Measurements from ENCODE around the gene SLC13A3.

The SLC13A3 gene

DNA sequence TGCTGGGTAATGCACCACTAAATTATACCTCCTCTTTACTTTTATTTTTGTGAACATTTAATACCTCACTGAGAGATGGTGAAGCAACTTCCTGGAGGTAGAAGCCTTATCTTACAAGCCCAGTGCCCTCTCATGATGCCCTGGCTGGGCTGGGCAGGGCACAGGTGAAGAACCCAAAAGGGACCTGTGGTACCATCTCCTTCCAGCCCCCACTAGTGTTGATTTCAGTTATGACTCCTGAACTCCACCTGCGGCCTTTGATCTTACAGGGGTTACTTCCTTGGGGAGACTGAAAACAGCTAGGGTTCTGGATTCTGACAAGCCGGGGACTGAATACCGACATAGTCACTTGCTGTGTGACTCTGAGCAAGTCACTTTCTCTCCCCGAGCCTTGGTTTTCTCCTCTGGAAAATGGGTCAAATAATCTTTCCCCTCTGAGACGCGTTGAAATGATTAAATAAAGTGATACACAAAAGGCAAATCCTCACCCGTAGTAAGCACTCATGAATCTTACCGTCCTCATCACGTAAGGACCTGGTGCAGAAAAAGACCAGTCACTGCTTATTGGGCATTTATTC, 1.2 kb downstream of the SLC13A3 start:
- no peak for DNase-seq

DNA sequence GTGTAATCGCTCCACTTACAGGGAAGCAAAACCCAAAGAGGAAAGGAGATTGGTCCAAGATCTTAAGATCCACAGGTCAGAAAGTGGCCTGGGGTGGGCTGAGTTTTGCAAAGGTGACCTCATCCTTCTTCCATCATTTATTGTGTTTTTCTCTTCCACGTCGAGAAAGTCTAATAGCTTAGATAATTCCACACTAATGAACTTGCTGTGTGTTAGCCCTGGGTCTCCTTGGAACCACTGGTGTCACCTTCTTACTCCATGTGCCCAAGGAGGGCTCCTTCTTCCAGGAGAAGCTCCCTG, 1.7 kb downstream of the SLC13A3 start:
- no peak for DNase-seq

DNA sequence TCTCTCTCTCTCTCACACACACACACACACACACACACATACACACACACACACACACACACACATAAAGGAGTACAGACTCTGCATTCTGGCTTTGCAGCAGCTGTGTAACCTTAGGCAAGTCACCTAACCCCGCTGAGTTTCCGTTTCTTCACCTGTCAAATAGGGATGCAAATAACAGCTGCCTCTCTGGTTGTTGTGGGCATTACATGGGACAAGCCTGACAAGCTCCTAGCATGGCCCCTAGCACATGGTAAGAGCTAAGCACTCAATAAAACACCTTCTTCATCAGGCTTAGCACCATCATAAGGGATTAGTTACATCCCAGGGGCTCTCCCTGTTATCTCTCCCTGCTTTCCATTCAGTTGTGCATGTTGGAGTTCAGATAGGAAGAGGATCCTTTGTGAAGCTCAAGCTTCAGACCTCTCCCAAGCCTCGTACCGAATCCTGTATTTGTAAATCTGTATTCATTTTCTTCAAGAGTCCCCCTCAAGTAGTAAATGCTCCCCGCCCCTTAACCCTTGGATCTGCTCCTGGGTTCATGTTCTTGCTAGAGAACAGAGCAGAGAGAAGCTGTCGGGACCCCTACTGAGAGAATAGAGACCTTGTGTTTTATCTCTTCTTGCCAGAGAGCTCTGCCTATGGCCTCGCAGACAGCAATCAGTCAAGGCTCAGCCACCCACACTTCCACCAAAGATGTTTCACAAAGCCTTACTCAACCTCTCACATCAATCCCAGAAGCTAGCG, 2.2 kb downstream of the SLC13A3 start:
- DNase-seq, result no peak

DNA sequence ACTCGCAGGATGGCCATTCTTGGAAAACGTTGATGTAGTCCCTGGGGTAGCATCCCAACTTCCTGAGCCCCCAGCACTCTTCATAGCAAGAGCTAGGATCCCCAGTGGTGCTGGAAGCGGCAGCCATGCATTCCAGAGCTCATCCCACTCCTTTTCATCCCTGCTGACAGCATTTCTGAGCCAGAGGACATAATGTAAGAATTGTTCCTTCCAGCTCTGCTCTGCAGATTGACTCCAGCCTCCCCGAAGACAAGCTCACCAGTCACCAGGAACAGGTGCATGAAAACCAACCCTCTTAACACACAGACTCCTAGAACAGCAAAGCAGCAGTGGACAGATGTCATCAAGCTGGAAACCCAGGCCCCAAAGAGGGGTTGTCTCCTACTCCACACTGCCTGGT, 3.8 kb downstream of the SLC13A3 start:
- no peak for DNase-seq

DNA sequence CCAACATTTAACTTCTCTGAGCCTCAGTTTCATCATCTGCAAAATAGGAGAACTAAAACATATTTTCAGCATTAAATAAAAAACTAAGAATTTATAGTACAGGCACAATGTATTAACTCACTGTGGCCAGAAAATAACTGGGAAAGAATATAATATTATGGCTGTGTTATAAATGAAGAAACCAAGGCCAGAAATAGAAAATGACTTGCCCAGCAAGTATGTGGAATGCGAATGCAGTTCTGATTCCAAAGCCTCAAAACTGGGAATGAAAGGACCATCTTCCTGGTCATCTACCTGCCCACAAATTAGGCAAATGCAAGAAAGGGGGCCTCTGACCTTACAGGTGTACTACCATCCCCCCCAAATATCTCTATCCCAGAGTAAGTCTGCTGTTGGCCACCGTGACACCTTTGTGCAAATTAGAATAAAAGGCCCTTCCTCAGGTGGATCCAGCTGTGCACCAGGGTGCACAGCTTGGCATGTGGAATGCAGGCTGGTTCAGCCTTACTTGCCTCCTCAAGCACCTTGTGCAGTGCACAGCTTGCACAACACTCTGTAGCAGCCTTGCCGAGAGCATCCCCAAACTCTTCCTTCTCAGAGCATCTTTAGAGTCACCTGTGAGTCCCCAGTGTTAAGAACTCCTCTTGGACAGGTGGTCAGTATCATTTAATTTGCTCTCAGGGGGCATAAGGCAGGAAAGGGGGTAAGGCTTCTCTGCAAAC, 4.4 kb downstream of the SLC13A3 start:
- no peak for DNase-seq

DNA sequence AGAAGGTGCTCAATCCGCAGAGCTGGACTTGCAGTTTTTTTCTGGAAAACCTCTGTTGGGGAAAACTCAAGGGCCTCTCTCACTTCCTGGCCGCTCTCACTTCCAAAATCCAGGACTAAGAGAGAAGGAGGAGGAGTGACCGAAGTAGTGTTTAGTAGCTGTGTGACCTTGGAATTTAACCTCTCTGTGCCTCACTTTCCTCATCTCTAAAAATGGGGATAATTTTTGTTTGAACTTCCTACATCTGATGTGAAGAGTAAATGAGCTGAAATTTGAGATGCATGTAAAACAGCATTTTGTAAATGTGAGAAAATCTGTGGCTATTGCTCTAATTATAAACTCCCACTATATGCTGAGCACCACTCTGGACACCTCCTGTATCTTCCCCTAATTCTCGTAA, 5.1 kb downstream of the SLC13A3 start:
- no peak for DNase-seq

DNA sequence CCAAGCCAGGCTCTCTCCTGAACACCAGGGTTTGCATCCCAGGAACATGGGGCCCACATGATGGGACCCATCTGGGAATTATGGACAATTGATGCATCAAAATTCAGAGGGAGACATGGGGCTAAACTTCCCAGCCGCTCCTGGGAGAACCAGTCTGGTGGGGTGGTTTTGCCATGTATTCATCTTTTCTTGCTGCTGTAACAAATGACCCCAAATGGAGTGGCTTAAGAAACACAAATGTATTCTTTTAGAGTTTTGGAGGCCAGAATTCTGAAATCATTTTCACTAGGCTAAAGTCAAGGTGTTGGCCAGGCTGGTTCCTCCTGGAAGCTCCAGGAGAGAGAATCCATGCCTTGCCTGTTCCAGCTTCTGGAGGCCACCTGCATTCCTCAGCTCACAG, 6.5 kb downstream of the SLC13A3 start:
- DNase-seq, result no peak

DNA sequence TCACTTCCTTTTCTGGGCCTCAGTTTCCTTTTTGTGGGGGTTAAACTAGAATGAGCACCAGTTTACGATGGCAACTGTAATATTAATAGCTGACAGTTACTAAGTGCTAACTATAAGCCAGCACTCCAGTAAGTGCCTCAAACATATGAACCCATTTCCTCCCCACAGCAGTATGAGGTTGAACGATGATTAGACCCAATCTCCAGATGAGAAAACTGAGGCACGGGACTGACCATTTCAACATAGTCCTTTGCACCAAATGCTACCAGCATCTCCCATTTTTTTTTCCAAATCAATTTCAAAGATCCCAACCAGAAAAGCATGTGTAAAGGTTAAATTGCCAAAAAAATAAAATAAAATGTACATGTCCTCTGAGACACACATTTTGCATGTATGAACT, 7.1 kb downstream of the SLC13A3 start:
- DNase-seq, result no peak

DNA sequence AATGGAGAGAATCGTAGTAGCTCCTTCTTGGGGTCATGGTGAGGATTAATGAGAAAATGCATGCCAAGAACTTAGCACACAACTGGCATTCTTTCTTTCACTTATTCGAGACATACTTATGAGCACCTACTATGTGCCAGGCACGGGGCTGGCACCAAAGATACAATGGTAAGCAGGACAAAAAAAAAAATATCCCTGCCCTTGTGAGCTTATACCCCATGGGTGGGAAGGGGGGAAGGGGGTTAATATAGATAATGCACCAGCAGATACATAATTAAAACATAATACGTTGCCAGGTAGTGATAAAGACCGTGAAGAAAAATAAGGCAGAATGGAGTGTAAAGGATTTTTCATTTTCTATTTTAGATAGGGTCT, 8.3 kb downstream of the SLC13A3 start:
- no peak for DNase-seq

DNA sequence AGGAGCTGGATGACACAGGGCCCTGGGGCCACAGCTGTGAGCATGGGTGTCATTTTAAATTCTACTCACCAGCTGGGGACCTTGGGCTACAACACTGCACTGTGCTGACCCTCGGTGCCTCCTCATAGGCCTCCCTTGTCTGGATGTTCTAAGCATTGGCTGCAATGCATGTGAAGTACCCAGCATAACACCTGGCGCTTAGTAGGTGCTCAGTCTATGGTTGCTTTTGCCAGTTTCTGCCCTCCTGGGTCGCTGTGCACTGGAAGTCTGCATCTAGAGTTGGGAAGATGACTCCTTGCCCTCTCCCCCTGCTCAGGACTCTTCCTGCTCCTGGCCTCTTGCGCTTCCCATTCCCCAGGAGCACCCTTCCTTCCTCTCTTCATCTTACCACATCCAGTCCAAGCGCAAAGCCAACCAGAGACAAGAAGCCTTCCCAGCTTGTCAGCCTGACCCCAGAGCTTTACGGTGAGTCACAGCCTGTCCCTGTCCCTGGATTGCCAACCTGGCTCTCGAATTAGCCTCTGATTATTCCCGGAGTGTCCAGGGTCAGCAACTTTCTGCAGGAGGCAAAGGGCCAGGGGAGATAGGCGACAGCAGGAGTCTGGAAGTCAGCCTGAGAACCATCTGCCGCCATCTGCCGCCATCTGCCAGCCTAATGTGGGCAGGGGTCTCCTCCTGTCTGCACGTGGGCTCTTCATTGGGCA, 8.8 kb downstream of the SLC13A3 start:
- DNase-seq, result no peak

DNA sequence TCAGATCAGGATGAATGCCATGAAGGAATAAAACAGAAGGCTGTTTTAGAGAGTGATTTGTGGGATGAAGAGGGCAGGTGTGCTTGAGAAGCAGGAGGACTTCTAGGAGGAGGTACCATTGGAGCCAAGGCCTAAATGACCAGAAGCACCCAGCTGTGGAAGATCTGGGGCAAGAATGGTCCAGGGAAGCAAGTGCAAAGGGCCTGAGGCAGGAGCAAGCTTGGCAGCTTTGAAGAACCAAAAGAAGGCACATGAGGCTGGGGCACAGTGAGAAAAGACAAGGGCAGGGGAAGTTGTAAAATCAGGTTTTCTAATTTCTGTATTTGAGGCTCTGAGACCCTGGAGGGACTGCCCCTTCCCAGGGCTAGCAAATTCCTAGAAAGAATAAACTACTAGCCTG, 9.8 kb downstream of the SLC13A3 start:
- no peak for DNase-seq

DNA sequence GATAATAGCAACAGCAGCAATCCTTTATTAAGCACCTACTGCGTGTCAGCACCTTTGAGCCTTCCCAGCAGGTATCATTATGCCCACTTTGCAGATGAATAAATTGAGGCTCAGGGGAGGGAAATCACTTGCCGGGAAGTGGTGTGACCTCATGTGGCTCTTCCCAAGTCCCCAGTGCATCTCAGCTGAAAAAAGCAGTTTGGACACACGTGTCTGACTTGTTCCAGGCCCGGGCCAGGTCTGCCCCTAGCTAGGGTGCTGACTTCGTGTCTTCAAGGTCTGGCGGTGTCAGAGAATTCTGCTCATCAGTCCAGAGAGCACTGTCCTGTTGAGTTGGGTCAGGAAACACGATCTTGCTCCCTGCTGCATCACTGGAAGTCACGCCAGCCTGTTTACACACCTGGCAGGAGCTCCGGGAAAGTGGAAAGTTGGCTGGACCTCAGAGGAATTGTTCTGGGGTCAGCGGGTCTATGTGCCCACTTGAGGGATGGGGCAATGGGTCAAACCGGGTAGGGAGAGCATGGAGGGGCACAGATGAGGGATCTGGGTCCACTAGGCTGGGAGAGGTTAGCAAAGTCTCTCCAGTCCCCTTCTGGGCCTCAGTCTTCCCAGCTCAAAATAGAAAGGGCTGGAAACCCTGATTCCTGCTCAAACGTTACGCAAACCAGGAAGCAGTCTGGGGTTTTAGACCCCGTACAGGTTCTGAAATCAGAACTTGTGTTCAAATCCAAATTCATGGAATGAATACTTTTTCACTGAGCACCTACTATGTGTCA, 10.5 kb downstream of the SLC13A3 start:
- DNase-seq, result no peak

DNA sequence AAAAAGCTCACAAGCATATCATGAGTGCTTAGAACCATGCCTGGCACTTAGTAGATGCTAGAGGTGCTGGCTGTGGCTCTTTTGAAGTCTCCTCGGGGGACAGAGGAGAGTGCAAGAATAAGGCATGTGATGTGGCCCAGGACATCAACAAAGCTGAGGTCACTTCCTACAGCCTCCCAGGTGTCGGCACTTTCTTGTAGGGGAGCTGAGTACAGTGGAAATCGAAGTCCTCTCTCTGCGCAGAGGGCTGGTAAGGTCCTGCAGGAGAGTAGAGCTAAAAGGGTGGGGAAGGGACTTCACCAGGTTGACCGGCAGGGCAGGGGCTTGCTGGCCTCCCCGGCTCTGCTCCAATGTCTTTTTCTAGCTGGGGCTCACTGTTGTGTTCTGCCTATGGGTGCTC, 11.2 kb downstream of the SLC13A3 start:
- no peak for DNase-seq

DNA sequence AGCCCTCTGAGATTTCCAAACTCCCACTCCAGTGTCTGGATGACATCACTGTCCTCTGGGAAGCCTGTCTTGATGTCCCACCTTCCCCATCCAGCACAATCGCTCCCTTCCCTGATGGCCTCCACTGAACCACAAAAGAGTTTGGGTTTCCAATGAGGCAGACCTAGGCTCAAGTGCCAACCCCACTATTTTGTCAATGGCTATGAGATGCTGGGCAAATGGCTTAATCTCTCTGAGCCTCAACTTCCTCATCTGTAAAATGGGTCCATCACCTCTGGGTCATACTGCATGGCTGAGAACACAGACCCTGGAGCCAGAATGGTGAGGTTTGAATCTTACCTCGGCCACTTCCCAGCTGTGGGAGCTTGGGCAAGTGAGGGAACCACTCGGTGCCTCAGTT, 11.7 kb downstream of the SLC13A3 start:
- DNase-seq, result no peak

DNA sequence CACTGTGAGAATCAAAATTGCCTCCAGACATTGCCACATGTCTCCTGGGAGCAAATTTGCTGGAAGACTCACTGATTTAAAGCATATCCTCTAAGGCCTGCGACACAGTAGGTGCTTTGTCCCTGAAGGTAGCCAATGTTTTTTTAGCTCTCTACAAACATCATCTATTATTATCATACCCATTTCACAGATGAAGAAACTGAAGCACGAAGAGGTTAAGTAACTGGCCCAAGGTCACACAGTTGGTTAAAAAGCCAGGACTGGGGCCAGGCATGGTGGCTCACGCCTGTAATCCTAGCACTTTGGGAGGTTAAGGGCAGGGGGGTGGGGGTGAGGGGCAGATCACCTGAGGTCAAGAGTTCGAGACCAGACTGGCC, 12.4 kb downstream of the SLC13A3 start:
- no peak for DNase-seq

DNA sequence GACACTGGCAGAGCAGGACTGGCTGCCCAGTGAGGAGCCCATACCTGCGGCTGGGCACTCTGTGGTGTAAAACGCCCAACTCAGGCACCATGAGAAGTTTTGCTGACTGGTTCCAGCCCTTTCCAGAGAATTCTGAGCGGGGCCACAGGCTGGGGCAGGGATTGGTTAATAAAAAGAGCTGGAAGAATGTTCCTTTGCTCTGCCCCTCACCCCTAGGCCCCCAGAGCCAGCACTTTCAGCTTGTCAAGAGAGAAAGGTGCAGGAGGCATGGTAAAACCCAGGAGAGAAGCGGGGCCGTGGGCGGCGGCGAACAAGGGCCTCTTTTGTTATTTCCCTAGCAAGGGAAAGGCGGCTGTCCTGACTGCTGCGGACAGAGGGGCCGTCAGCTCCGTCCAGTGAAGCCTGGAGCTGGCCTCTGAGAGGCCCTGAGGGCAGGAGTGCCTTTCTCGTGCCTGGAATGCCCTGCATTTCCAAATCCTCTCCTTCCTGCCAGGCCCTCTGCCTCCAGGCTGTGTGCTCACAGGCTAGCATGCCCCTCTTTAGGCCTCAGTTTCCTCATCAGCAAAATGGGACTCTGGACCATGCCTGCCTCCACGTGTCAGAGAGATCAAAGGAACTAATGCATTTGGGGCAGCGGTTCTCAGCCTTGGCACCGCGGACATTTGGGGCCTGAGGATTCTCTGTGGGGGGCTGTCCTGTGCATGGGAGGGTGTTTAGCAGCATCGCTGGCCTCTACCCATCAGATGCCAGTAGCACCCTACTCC, 12.9 kb downstream of the SLC13A3 start:
- no peak for DNase-seq

DNA sequence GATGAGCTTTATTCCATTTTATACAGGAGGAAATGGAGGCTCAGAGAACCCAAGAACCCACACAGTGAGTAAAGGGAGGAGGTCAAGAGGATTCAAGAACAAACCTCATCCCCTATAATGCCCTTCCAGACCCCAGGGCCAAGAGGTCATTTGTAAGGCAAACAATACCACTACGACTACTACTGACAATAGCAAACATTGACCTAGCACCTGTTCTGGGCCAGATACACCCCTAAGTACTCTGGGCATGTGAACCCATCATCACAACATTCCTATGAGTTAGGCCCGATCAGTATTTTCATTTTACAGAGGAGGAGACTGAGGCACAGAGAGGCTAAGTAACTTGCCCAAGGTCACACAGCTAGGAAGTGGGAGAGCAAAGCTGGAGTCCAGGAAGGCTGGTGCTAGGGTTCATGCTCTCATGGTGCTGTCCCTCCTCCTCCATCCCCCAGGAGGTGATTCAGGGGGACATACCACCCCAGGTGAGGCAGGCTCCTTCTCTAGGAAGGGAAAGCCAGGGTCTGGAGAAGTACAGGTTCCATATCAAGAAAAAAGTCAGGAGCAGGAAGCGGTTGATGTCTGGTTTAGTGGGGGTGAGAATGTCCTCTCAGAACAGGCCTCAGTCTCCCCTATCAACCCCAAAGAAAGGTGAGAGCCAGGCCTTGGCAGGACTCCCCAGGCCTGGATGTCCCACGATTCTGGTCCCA, 13.7 kb downstream of the SLC13A3 start:
- no peak for DNase-seq

DNA sequence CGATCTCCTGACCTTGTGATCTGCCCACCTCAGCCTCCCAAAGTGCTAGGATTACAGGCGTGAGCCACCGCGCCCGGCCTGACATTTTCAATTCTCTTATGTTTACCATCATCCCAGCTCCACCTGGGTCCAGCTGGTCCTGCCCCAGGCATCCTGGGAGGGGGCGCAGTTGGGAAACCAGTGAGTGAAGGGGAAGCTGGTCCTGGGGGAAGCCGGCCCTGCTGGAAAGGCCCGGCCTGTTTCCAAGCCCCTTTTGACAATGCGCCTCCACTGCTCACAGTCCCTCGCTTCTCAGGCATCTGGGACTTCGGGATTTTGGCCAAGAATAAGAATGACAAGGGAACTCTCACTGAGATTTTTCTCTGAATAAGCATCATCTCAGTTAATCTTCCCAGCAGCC, 14.2 kb downstream of the SLC13A3 start:
- no peak for DNase-seq

DNA sequence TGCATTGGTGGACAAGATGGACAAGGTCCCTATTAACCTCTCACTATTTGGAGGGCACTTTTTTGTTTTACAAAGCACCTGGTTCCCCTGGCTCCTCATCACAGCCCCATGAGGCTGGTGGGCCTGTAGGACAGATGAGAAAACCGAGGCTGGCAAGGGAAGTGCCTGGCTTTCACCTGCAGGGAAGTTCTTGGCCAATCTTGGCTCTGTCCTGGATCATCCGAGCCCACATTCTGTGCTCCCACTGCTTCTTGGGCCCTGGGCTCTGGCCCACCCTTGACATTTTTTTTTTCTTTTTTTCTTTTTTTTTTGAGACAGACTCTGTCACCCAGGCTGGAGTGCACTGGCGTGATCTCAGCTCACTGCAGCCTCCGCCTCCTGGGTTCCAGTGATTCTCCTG, 14.7 kb downstream of the SLC13A3 start:
- no peak for DNase-seq

DNA sequence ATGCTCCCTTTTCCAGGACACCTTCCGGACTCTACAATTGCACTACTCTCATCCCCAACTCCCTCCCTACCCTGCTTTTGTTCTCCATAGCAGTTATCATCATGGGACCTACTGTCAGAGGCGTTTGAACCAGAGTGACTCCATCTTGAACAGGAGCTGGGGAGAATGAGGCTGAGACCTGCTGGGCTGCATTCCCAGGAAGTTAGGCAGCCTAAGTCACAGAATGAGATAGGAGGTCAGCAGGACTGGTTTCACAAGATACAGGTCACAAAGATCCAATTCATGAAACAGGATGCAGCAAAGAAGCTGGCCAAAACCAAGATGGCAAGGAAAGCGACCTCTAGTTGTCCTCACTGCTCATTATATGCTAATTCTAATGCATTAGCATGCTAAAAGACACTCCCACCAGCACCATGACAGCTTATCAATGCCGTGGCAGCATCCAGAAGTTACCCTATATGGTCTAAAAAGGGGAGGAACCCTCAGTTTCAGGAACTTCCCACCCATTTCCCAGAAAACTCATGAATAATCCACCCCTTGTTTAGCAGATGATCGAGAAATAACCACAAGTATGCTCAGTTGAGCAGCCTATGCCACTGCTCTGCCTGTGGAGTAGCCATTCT, 15.6 kb downstream of the SLC13A3 start:
- DNase-seq, result no peak

DNA sequence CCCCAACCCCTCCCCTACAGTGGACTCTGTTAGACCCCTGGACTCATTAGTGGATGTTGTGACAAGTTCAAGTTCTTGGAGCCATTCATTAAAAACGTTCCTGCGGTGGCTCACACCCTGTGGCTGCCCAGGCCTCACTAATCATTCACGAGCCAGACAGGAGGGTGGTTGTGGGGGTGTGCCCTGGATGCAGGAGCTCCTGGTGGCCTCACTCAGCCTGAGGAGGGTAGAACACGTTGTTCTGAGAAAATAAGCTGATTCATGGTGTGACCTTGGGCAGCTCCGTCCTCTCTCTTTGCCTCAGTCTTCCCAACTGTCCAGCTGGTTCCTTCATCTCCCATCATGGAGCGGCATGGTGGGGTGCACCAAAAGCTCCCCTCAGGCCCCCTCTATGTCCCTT, 16.7 kb downstream of the SLC13A3 start:
- no peak for DNase-seq
